NOMO-1 treated with dmso at 0.1 percent for 144 hours (cell line): ENCODE results near the gene SPEG.

Source experiments
- DNase-seq: peaks from one replicate; lab custom pipeline; 2025; ENCODE audit not compliant: unreplicated experiment; lab: John Stamatoyannopoulos, UW

Gene SPEG

DNA sequence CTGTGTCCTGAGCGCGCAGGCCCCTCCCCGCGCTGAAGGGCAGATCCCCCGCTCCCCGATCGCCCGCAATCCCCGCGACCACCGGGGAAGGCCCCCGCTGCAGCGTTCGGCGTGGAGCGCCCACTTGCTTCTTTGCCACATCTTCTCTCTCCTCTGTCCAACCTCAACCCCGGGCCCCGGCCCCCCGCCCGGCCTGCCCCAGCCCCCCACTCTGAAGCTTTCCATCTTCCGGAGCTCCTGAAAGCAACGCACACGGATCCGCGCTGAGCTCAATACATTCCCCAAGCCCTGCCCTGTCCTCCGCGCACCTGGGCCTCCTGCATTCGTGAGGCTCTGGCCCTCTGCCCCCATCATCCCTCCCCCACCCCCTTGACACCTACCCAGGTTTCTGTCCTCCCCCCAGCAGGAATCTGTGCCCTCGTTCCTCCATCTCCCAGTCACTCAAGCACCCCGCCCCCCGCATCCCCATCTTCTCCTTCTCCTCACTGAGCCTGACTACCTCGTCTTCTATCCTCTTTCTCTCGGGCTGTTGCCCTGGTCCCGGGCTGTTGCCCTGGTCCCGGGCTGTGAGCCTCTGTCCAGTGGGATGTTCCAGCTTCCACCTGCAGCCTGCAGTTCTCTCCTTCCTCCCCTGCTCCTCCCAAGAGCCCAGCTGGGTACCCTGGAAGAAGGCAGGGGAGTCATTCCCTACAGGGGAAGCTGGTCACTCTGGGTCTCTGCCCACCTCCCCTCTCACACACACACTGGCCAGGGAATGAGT, 7.8 kb downstream of the SPEG start:
- DNase-seq = no peak

DNA sequence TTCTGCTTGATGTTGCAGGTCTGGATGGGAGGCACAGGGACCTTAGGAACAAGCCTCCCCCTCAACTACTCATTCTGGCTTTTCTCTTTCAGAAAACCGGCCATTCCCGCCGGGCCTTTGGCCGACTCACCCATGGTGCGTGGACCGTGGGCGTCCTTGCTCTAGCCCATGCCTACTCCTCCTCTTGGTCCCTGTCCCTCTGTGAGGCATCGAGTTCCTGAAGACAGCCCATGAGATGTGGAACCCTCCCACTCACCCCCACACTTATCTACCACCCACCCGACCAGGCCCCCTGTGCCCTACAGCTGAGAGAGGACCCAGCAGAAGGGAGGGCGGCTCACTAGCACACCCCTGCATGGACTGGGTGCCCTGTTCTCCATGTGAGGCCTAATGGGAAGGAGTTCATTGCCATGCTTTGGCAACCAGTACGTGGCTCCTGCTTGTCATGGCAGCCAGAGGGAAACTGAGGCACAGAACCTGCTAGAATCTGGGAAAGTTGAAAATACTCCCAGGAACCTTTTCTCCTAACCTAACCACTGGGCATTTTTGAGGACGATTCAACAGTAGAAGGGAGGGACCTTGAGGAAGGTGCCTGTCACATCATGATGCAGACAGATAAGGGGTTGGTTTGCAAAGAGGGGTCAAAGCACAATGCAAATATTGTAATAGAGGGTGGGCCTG, 8.5 kb downstream of the SPEG start:
- no peak for DNase-seq

GRCh38 chr2:219443697-219444023, 9.0 kb downstream of the SPEG start:
- DNase-seq = no peak

DNA sequence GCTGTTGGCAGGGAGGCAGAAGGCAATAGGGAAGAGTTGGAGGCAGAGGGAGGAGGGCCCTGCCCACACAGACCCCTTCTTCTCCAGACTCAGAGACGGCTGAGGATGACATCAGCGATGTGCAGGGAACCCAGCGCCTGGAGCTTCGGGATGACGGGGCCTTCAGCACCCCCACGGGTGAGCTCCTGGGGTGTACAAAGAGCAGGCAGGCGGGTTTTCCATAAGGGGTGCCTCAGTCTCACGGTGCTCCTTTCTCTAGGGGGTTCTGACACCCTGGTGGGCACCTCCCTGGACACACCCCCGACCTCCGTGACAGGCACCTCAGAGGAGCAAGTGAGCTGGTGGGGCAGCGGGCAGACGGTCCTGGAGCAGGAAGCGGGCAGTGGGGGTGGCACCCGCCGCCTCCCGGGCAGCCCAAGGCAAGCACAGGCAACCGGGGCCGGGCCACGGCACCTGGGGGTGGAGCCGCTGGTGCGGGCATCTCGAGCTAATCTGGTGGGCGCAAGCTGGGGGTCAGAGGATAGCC, 10.0 kb downstream of the SPEG start:
- DNase-seq = no peak

DNA sequence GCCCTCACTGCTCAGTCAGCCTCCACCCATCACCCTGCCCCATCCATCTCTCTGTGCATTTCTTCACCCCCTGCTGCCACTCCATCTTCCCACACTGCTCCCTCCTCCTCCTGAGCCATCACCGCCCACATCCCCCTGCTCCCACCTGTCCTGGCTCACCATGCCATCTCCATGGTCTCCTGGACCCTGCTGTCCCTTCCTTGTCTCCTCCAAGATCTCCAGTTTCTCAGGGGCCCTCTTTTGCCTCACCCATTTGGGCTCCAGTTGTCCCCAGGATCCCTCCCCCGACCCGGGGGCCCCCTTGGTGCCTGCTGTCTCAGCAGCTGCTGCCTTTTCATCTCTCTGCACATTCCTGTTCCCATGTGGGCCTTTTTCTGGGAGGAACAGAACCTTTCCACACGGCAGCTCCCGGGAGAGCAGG, 10.6 kb downstream of the SPEG start:
- no peak for DNase-seq

DNA sequence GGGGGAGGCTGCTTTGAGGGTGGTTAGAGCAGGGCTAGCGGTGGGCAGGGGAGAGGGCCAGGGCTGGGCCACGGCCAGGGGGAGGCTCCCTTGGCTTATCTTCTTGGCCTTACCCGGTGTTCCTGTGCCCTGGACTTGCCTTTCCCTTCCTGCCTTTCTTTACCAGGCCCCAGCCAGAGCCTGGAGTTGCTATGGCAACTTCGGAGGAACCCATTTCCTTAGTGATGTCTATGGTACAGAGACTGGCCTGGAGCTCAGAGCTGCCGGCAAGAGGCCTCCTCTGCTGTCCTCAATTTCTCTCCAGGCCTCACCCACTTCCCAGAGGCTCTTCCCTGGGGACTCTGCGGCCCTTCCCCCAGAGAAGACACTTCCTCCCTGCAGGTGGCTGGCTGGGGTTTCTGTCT, 11.5 kb downstream of the SPEG start:
- no peak for DNase-seq

- DNase-seq = no peak
Measured at GRCh38 chr2:219446689-219447088, 12.0 kb downstream of the SPEG start.

- no peak for DNase-seq
Measured at GRCh38 chr2:219447242-219448098, 12.8 kb downstream of the SPEG start.

GRCh38 chr2:219448099-219448775, 13.6 kb downstream of the SPEG start:
- no peak for DNase-seq

- no peak for DNase-seq
Measured at GRCh38 chr2:219448776-219449341, 14.2 kb downstream of the SPEG start.

GRCh38 chr2:219449609-219450008, 15.0 kb downstream of the SPEG start:
- DNase-seq = no peak

GRCh38 chr2:219451661-219452360, 17.2 kb downstream of the SPEG start:
- no peak for DNase-seq

GRCh38 chr2:219452361-219453317, 18.0 kb downstream of the SPEG start:
- no peak for DNase-seq

DNA sequence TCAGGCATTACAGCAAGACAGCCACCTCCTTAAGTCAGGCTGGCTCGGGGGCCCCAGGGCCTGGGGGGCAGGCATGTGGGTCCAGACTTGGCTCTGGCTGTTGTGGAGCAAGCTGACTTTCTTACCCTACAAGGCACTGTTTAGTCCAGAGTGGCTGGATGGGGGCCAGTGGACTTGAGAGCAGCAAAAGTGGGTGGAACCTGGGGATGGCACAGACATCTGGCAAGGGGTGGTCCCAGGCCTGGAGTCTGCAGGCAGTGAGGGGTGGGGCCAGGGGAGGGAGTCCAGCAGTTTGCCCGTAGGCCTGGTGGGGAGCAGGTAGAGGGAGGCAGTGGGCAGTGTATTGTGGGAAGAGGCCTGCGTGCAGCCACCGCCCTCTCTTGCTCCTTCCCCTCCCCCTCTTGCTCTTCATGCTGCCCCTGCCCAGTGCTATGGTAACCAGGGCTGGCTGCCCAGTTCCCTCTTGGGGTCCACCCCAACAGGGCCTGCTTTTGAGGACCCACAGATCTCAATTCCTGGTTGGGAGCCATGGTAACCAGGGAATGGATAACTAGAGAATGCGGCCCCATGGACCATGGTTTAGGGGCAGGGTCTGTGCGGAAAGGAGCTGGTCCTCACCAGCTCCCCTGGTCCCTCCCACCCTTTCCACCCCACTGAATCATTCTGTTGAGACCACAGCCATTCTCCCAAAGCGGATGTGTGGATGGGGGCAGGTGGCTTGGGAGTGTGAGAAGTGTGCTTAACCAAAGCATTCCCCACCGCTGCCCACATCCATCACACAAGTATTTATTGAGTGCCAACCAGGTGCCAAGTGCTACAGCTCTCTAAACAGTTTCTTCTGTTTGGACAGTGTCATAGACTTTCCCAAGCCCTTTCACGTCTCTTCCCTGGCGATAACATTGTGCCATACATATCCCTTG, 19.3 kb downstream of the SPEG start:
- no peak for DNase-seq

DNA sequence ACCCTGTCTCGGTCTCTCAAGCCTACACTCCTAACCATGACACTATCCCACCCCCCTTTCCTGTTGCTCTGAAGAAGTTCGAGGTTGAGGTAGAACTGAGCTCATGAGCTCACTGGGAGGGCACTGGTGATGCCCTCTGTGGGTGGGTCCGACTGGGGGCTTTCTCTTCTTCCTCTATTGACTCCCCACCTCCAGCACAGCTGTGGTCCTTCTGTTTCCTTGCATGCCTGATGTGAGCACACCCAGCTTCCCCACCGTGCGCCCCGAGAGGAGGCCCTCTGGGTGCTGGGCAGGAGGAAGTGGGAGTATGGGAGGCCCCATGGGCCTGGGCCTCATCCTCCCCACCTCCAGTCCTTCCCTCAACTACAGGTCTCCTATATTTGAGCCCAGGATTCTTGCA, 20.9 kb downstream of the SPEG start:
- no peak for DNase-seq

- DNase-seq = no peak
Measured at GRCh38 chr2:219457784-219458369, 23.2 kb downstream of the SPEG start.

DNA sequence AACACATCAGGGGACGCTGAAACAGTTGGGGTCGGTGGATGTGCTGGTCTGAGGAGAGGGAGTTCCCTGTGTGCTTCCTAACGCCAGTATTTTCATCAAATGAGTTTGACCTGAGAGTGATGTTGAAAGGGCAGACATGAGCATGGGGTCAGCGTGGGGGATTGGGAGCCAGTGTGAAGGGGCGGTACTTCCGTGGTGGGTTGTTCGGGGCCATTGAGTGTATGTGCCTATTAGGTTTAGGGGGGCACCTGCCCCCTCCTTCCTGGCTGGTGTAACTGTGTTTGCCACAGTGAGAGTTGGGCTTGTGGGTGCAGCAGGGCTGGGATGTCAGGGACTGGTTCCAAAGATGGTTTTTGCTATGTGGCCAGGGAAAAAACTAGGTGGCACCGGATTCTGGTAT, 24.4 kb downstream of the SPEG start:
- DNase-seq = no peak
